MM.1S (cell line): ENCODE measurements around the gene ADGRD2.

Experiments used
- DNase-seq: peaks from one replicate; pipeline ENCODE4 v3.0.0-alpha.2; 2015
- H2AFZ ChIP-seq: fragments of 300-600 bp; sonication (generic); 2 replicates; pipeline ENCODE4 v1.6.0; 2016; ENCODE audit warnings: antibody characterized with exemption, low read length
- H3F3A ChIP-seq: fragments of 300-600 bp; sonication (generic); 2 replicates; pipeline ENCODE4 v1.6.1; 2016; ENCODE audit warnings: mild to moderate bottlenecking, antibody characterized with exemption, low read length, moderate library complexity, mixed read lengths; ENCODE audit not compliant: insufficient read depth
- H3K27ac ChIP-seq: fragments of 300-600 bp; sonication (generic); 2 replicates; pipeline ENCODE4 v1.5.1; 2016; ENCODE audit warnings: mild to moderate bottlenecking, low read length
- H3K27me3 ChIP-seq: fragments of 300-600 bp; sonication (generic); replicated peaks from 2 replicates; pipeline ENCODE4 v1.6.0; 2016; ENCODE audit warnings: low read length; ENCODE audit not compliant: insufficient read depth
- H3K36me3 ChIP-seq: fragments of 300-600 bp; sonication (generic); replicated peaks from 2 replicates; pipeline ENCODE4 v1.6.1; 2016; ENCODE audit warnings: mild to moderate bottlenecking, low read length, mixed read lengths; ENCODE audit not compliant: insufficient read depth
- H3K4me1 ChIP-seq: fragments of 300-600 bp; sonication (generic); 2 replicates; pipeline ENCODE4 v1.6.1; 2016; ENCODE audit warnings: low read length, mixed read lengths
- H3K4me2 ChIP-seq: fragments of 300-600 bp; sonication (generic); 2 replicates; pipeline ENCODE4 v1.6.0; 2016; ENCODE audit warnings: low read depth, low read length
- H3K4me3 ChIP-seq: fragments of 300-600 bp; sonication (generic); 2 replicates; pipeline ENCODE4 v1.5.1; 2016; ENCODE audit warnings: low read length, mixed read lengths
- H3K79me2 ChIP-seq: fragments of 300-600 bp; sonication (generic); 2 replicates; pipeline ENCODE4 v1.6.1; 2016; ENCODE audit warnings: mixed run types, low read length, mixed read lengths
- H3K9ac ChIP-seq: fragments of 300-600 bp; sonication (generic); 2 replicates; pipeline ENCODE4 v1.6.1; 2016; ENCODE audit warnings: low read length, mixed read lengths
- H3K9me2 ChIP-seq: fragments of 300-600 bp; sonication (generic); replicated peaks from 2 replicates; pipeline ENCODE4 v1.6.1; 2016; ENCODE audit warnings: mild to moderate bottlenecking, low read length, mixed read lengths; ENCODE audit not compliant: insufficient read depth
- H3K9me3 ChIP-seq: fragments of 300-600 bp; sonication (generic); replicated peaks from 2 replicates; pipeline ENCODE4 v1.6.1; 2016; ENCODE audit warnings: mild to moderate bottlenecking, low read length, mixed read lengths; ENCODE audit not compliant: insufficient read depth
- H4K20me1 ChIP-seq: fragments of 300-600 bp; sonication (generic); 2 replicates; pipeline ENCODE4 v1.6.1; 2016; ENCODE audit warnings: mild to moderate bottlenecking, low read length, moderate library complexity, mixed read lengths; ENCODE audit not compliant: insufficient read depth
- EZH2 ChIP-seq: fragments of 300-600 bp; sonication (generic); optimal IDR thresholded peaks from 2 replicates; pipeline ENCODE3; 2017; ENCODE audit warnings: low read depth, mild to moderate bottlenecking, antibody characterized with exemption, low read length, mixed read lengths
- EZH2phosphoT487 ChIP-seq: fragments of 300-600 bp; sonication (generic); IDR thresholded peaks from 2 replicates; pipeline ENCODE4 v1.6.1; 2018; ENCODE audit warnings: antibody characterized with exemption, low read length
- TF ChIP-seq, protein P1 (sequence below): fragments of 300-600 bp; sonication (generic); IDR thresholded peaks from 2 replicates; pipeline ENCODE4 v1.5.1; 2016; ENCODE audit warnings: antibody characterized with exemption, low read length, mixed read lengths

Gene ADGRD2

DNA sequence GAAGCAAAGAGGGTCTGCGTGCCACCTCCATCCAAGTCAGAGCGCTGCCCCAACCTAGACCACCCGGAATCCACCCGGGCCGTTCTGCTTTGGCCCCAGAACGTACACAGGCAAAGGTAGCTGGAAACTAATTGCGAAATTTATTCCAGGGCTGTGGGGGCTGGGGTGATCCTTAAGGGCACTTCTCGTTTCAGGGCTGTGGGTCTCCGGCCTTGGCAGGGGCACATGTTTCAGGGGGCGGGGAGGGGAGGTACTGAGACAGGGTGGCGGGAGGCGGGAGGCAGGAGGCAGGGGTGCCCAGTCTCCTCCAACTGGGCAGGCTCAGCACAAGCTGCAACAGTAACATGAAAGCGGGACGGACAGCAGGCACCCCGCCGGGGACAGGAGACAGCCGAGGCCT lies 30.9 kb downstream of the ADGRD2 start:
- H3K36me3 ChIP-seq = no peaks in the 10 kb centered on the region
- no peaks in the 10 kb centered on the region for H3F3A ChIP-seq
- no peak for DNase-seq
- H3K4me1 ChIP-seq = no peaks in the 10 kb centered on the region
- no peak overlapping the region for H3K9ac ChIP-seq
- no peaks in the 10 kb centered on the region for H3K9me2 ChIP-seq
- no peaks in the 10 kb centered on the region for H4K20me1 ChIP-seq
- H3K79me2 ChIP-seq = no peaks in the 10 kb centered on the region
- no peak overlapping the region for H3K4me3 ChIP-seq
- H3K27ac ChIP-seq = no peak overlapping the region
- no peak overlapping the region for H2AFZ ChIP-seq
- H3K27me3 ChIP-seq = peaks cover 80% of the 10 kb centered on the region
- no peak for TF ChIP-seq EZH2phosphoT487
- TF ChIP-seq EZH2 = no peak
- TF ChIP-seq, protein P1, sequence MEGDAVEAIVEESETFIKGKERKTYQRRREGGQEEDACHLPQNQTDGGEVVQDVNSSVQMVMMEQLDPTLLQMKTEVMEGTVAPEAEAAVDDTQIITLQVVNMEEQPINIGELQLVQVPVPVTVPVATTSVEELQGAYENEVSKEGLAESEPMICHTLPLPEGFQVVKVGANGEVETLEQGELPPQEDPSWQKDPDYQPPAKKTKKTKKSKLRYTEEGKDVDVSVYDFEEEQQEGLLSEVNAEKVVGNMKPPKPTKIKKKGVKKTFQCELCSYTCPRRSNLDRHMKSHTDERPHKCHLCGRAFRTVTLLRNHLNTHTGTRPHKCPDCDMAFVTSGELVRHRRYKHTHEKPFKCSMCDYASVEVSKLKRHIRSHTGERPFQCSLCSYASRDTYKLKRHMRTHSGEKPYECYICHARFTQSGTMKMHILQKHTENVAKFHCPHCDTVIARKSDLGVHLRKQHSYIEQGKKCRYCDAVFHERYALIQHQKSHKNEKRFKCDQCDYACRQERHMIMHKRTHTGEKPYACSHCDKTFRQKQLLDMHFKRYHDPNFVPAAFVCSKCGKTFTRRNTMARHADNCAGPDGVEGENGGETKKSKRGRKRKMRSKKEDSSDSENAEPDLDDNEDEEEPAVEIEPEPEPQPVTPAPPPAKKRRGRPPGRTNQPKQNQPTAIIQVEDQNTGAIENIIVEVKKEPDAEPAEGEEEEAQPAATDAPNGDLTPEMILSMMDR = no peak
- no peak overlapping the region for H3K4me2 ChIP-seq
- H3K9me3 ChIP-seq = no peaks in the 10 kb centered on the region

- Histone ChIP-seq H2AFZ (no peak overlapping the region), H3K9me3 (no peaks in the 10 kb centered on the region), H3K27me3 (peaks cover 84% of the 10 kb centered on the region), H3K4me1 (no peaks in the 10 kb centered on the region), H3K9ac (no peak overlapping the region), H3F3A (no peaks in the 10 kb centered on the region), H3K4me2 (no peak overlapping the region), H4K20me1 (no peaks in the 10 kb centered on the region), H3K27ac (no peak overlapping the region), H3K9me2 (no peaks in the 10 kb centered on the region), H3K4me3 (no peak overlapping the region), H3K36me3 (no peaks in the 10 kb centered on the region), H3K79me2 (no peaks in the 10 kb centered on the region)
- TF ChIP-seq EZH2phosphoT487 (no peak), EZH2 (no peak)
- TF ChIP-seq, protein P1 = no peak
- no peak for DNase-seq
These were observed 32.3 kb downstream of the ADGRD2 start for GRCh38 chr9:124482431-124483031.

DNA sequence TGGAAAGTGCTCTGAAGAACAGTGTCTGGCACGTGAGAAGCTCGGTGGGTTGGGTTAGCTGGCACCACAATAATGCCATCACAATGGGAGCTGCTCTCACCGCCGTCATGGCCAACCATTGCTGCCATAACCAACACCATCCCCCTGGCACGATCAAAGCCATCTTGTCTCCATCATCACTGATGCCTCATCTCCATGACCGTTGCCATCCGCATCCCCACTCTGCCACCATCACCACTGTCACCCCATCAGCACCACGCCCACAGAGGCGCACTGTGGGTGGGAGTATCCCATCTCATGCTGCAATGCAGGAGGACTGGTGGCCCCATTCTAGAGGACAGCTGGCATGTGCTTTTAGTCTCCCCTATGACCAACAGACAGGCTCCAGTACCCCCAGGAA lies 33.2 kb downstream of the ADGRD2 start:
- peaks cover 87% of the 10 kb centered on the region for H3K27me3 ChIP-seq

More for the DNA sequence above, 33.2 kb downstream of the ADGRD2 start:
- no peaks in the 10 kb centered on the region for H4K20me1 ChIP-seq
- no peaks in the 10 kb centered on the region for H3K4me1 ChIP-seq
- H3K9me2 ChIP-seq = no peaks in the 10 kb centered on the region
- DNase-seq = no peak
- no peak for TF ChIP-seq EZH2
- TF ChIP-seq EZH2phosphoT487 = no peak
- TF ChIP-seq, protein P1 = no peak
- no peak overlapping the region for H3K4me3 ChIP-seq
- no peak overlapping the region for H3K9ac ChIP-seq
- H2AFZ ChIP-seq = no peak overlapping the region
- H3K9me3 ChIP-seq = no peaks in the 10 kb centered on the region
- no peaks in the 10 kb centered on the region for H3F3A ChIP-seq
- no peaks in the 10 kb centered on the region for H3K79me2 ChIP-seq
- H3K27ac ChIP-seq = no peak overlapping the region
- H3K36me3 ChIP-seq = no peaks in the 10 kb centered on the region
- H3K4me2 ChIP-seq = no peak overlapping the region
